Ammon's horn (tissue), 1 donor: Measurements from ENCODE around the gene SEPTIN3.
"Not testable (repeated sequence)": the region's sequence is repeated elsewhere in the genome, so short reads cannot be mapped to it uniquely, and the experiment has no call there.

Source experiments
- DNase-seq: peaks from one replicate; pipeline ENCODE4 v3.0.0-alpha.2; 2016; ENCODE audit warnings: low spot score

Gene SEPTIN3

GRCh38 chr22:41940832-41941765 lies 28.1 kb upstream of the SEPTIN3 start:
- peak; percentile 94 for DNase-seq

GRCh38 chr22:41943661-41944209 lies 25.5 kb upstream of the SEPTIN3 start:
- no peak for DNase-seq

- peak; percentile 95 for DNase-seq
These were observed 22.4 kb upstream of the SEPTIN3 start, which contains the start of gene CENPM for GRCh38 chr22:41946629-41947423. CENPM (minus strand) TSS chr22:41947152; CDS start chr22:41947076, 76 bp downstream.

DNA sequence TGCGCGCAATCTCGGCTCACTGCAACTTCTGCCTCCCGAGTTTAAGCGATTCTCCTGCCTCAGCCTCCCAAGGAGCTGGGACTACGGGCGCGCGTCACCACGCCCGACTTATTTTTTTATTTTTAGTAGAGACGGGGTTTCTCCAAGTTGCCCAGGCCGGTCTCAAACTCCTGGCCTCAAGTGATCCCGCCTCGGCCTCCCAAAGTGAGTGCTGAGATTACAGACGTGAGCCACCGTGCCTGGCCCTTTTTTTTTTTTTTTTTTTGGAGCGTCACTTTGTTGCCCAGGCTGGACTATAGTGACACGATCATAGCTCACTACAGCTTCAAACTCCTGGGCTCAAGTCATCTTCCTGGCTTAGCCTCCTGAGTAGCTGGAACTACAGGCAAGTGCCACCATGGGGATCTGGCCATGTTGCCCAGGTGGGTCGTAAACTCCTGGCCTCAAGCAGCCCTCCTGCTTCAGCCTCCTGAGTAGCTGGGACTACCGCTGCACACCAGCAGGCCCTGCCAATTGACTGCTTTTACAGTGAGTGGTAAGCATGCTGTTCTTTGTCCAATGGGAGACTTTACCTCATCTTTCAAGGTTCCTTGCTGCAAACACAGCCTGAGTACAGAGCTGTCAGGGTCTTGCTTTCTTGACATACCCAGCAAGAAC lies 21.7 kb upstream of the SEPTIN3 start:
- no peak for DNase-seq

GRCh38 chr22:41948142-41948541 lies 21.1 kb upstream of the SEPTIN3 start:
- DNase-seq = no peak

- not testable (repeated sequence) for DNase-seq
These were observed 20.3 kb upstream of the SEPTIN3 start for GRCh38 chr22:41948928-41949296.

DNA sequence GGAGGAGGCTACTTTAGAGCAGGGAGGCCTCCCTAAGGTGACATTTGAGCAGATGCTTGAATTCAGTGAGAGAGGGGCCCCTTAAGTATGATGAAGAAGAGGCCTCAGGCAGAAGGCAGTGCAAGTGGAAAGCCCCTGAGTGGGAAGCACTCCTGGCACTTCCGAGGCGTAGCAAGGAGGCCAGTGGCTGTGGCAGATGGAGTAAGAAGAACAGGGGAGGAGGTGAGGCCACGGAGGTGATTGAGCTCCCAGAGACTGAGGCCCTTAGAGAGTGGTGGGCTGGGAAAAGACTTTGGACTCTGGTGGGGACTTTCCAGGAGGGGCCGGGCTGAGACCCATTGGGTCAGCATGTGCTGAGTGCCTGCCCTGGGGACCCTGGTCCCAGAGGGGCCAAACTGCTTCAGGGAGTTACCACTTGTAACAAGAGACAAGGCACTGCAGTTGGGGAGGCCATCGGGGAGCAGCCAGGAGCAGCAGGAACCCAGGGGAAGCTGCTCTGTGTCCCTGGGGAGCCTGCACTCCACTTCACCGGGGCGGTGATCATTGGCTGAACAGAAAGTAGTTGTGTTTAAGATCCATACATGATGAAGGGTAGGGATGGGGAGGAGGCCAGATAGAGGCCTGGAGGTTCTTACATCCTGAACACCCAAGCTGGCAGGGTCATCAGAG lies 19.8 kb upstream of the SEPTIN3 start:
- no peak for DNase-seq

- DNase-seq = peak; percentile 97
These were observed 17.3 kb upstream of the SEPTIN3 start, which contains the start of gene SMIM45 for GRCh38 chr22:41951898-41952474. SMIM45 (plus strand) TSS chr22:41952150.

DNA sequence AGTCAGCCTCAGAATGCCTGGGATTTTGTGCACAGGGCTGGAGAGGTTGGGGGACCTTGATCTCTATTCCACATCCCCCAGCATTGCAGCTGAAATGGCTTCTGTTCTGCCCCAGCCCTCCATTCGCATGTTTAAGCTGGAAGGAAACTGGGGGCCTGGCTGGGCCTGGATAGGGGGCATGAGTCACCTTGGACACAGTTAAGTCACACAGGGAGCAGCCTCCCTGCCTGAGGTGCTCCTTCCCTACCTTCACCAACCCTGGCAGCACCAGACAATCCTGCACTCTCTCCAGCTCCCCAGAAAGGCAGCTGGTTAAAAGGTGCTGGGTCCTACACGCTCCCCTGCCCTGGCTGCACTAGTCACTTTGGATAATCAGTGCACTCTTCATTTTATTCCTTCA lies 16.5 kb upstream of the SEPTIN3 start:
- DNase-seq = no peak

DNA sequence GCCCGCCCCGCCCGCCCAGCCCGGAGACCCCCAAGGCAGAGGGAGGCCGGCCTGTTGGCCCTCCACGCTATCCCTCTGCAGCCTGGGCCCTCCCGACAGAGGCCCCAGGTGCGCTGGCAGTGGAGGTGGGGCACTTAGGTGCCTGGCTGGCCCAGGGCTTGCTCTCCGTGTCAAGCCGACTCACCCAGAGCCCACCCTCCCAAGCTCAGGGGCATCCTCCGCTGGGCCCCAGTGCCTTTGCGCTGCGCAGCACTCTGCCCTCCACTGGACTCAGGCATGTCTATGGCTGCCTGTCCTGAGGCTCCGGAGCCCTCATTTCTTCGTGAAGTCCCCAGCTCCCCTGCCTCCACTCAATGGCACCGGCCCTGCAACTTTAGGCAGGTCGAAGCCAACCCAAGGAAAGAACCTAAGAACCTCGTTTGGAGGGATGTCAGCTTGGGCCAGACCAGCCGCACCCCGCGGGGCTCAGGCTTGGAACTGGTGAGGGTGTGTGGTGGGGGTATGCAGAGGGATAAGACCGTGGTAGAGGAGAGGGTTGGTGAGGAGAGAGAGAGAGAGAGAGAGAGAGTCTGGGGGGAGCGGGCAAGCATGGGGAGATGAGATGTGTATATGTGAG lies 11.2 kb upstream of the SEPTIN3 start:
- DNase-seq = no peak

DNA sequence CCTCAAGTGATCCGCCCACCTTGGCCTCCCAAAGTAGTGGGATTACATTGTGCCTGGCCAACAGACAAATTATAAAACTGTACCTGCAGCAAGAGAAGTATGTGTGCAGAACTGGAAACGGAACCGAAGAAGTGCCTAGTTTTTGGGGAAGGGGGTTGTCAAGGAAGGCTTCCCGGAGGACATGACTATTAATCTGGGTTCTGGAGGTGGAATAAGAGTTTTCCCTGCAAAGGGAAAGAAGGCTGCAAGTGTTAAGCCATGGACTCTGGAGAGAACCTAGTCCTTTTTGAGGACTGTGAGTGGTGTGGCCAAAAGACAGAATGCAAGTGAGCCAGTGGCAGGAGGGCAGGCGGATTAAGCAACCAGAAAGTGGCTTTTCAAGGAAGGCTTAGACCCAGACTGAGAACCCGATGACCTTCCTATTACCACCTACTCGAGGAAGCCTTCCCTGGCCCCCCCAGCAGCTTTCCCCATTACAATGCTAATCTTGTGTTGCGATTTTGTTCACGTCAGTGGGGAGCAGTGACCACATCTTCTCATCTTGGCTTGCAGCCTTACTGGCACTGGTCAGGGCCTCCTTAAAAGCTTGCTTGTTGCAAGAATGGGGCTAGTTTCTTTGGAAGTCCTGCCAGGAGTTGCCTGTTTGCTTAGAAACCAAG lies 5.7 kb upstream of the SEPTIN3 start:
- peak; percentile 83 for DNase-seq

DNA sequence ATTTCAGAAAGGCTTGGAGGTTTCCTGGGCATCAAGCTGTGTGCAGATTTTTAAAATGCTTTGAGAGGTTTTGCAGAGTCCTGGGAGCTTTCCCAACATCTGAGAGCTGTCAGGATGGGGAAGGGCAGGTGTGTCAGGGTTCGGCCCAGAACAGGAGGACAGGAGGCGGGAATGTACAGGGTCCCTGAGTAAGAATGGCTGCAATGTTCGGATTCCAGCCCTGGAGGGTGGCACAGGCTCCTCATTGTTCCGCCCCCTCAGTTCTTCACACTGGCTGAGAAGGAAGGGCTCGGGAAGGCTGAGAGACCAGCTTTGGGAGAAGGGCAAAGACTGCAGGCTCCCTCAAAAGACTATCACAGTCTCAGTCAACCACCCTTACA lies 5.1 kb upstream of the SEPTIN3 start:
- DNase-seq = no peak

DNA sequence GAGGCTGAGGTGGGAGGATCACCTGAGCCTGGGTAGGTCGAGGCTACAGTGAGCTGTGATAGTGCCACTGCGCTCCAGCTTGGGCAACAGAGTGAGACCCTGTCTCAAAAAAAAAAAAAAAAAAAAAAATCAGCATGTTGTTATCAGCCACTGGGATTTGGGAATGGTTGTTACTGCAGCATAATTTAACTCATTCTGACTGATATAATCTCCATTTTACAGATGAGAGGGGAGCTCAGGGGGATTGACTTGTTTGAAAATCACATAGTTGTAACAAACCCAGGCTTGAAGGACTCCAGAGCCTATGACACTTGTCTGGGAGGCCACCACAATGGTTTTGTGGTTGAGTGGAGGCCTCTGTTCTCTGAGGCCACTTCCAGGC lies 3.0 kb upstream of the SEPTIN3 start:
- no peak for DNase-seq

DNA sequence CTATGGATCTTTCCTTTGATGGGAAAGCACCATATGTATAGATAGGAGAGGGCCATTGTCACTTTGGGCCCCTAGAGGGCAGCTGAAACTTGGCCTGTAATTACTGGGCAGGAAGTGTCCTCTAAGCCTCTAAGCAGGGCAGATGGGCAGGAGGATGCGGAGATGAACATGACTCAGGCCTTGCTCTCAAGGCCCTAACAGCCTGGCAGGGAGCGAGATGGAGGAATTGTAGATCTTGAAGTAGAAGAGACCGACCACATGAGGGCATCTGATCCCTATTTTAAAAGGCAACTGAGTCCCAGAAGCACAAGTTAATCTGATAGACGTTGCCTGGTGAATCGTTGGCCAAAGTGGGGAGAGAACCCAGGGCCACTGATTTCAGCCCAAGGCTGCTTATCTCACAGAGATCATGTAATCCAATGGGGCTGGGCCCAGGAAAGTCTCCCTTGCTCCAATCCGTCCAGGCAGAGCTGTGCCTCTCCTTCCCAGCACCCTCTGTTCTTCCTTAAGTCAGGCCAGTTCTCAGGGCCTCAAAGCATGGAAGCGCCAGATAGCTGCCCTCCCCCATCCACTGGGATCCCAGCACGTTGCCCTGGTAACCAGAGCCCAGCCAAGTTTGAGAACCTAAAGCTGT lies 2.5 kb upstream of the SEPTIN3 start:
- DNase-seq = peak; percentile 85

- no peak for DNase-seq
These were observed 642 bp upstream of the SEPTIN3 start for GRCh38 chr22:41968601-41969000.

- no peak for DNase-seq
These were observed 1.4 kb downstream of the SEPTIN3 start for GRCh38 chr22:41970601-41971000.

DNA sequence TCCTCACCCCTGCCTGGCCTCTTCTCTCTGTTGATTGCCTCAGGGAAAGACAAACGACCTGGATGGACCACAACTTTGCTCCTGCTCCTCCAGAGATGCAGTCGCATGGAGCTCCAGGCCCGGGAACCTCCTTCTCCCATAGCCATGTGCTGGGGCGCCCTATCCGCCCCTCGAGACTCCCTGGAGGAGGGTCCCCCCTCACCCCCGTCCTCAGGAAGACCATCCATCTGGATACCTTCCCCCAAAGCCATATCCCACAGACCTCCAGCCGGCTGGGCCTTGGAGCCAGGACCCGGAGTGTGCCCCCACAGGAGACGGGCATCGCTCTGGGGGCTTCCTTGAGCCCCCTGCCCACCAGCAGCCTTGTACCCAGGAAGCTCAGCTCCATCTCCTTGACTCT lies 2.2 kb downstream of the SEPTIN3 start:
- no peak for DNase-seq

GRCh38 chr22:41974691-41975290 lies 5.5 kb downstream of the SEPTIN3 start:
- DNase-seq = no peak
